HepG2 (cell line): ENCODE data around the gene RBBP8NL. TPM values are rescaled to one million over a fixed set of nuclear protein-coding genes. Genes with fewer than 3 reads are reported as not detected.

Source experiments
- ERF ChIP-seq: IDR thresholded peaks from 2 replicates; pipeline ENCODE4 v1.6.1; 2018; ENCODE audit warnings: missing biosample characterization, missing genetic modification reagents
- NR2F2 ChIP-seq: IDR thresholded peaks from 2 replicates; pipeline ENCODE4 v1.6.1; 2012; ENCODE audit warnings: low read depth, inconsistent platforms, borderline replicate concordance
- RNF2 ChIP-seq: fragments of 450-650 bp; conservative IDR thresholded peaks from 2 replicates; pipeline ENCODE4 v1.6.1; 2016; ENCODE audit warnings: low read depth
- SALL1 ChIP-seq: sonication (generic); formaldehyde crosslinking; IDR thresholded peaks from 2 replicates; pipeline ENCODE4 v1.8.0; 2022; ENCODE audit warnings: mild to moderate bottlenecking, missing genetic modification reagents
- SETDB1 ChIP-seq: sonication (generic); formaldehyde crosslinking; IDR thresholded peaks from 2 replicates; pipeline ENCODE4 v1.5.1; 2020; ENCODE audit warnings: missing genetic modification reagents, mild to moderate bottlenecking, borderline replicate concordance
- SP5 ChIP-seq: IDR thresholded peaks from 2 replicates; pipeline ENCODE4 v1.6.1; 2016; ENCODE audit warnings: low read depth, borderline replicate concordance
- TSC22D2 ChIP-seq: sonication (generic); formaldehyde crosslinking; IDR thresholded peaks from 2 replicates; pipeline ENCODE4 v1.5.1; 2020; ENCODE audit warnings: missing genetic modification reagents, mild to moderate bottlenecking, borderline replicate concordance
- ZC3H13 ChIP-seq: sonication (generic); formaldehyde crosslinking; IDR thresholded peaks from 2 replicates; pipeline ENCODE4 v1.8.1; 2023; ENCODE audit warnings: mild to moderate bottlenecking, missing genetic modification reagents, moderate library complexity
- ZNF3 ChIP-seq: IDR thresholded peaks from 2 replicates; pipeline ENCODE4 v1.7.0; 2017; ENCODE audit warnings: inconsistent platforms
- ZNF430 ChIP-seq: sonication (generic); formaldehyde crosslinking; IDR thresholded peaks from 2 replicates; pipeline ENCODE4 v1.9.0; 2021; ENCODE audit warnings: mild to moderate bottlenecking, missing genetic modification reagents
- ZNF44 ChIP-seq: sonication (generic); formaldehyde crosslinking; IDR thresholded peaks from 2 replicates; pipeline ENCODE4 v1.5.1; 2020; ENCODE audit warnings: mild to moderate bottlenecking, missing genetic modification reagents
- ZNF460 ChIP-seq: sonication (generic); formaldehyde crosslinking; IDR thresholded peaks from 2 replicates; pipeline ENCODE4 v1.5.1; 2020; ENCODE audit warnings: missing genetic modification reagents, mild to moderate bottlenecking, borderline replicate concordance
- ZNF607 ChIP-seq: sonication (generic); formaldehyde crosslinking; IDR thresholded peaks from 2 replicates; pipeline ENCODE4 v1.5.1; 2020; ENCODE audit warnings: missing genetic modification reagents, mild to moderate bottlenecking, borderline replicate concordance
- ZNF691 ChIP-seq: sonication (generic); formaldehyde crosslinking; IDR thresholded peaks from 2 replicates; pipeline ENCODE4 v1.4.0; 2020; ENCODE audit warnings: missing genetic modification reagents, low read depth, mild to moderate bottlenecking, borderline replicate concordance
- ZNF775 ChIP-seq: sonication (generic); formaldehyde crosslinking; IDR thresholded peaks from 2 replicates; pipeline ENCODE4 v1.4.0; 2020; ENCODE audit warnings: missing genetic modification reagents, mild to moderate bottlenecking, moderate library complexity, borderline replicate concordance
- ZUFSP ChIP-seq: sonication (generic); formaldehyde crosslinking; IDR thresholded peaks from 2 replicates; pipeline ENCODE4 v1.9.0; 2021; ENCODE audit warnings: missing genetic modification reagents, mild to moderate bottlenecking, borderline replicate concordance
- polyA plus RNA-seq, 8 experiments: library from polyadenylated mRNA; depleted of rRNA in 3 of 8; stranded (reverse) in 7 of 8; unstranded in 1 of 8; fragments of >200 nt; fragmentation: Illumina TruSeq in 4 of 8; extraction: Trizol in 4 of 8; gene quantifications; 2 replicates each; pipeline versions ENCODE4 v1.2.1 to v1.2.3, GENCODE V29; 2011 to 2016; ENCODE audit warnings: low read depth in 4 of 8, missing spikeins in 1 of 8, mixed read lengths in 1 of 8; ENCODE audit not compliant: insufficient read depth in 1 of 8
- total RNA-seq, 5 experiments: library from RNA; depleted of rRNA; stranded (reverse); fragments of >200 nt; fragmentation: Illumina TruSeq; extraction: Trizol; gene quantifications; 2 replicates each; pipeline ENCODE4 v1.2.3, GENCODE V29; 2016; ENCODE audit warnings: low read depth in 1 of 5
- TF ChIP-seq, protein P1 (sequence below): sonication (generic); formaldehyde crosslinking; IDR thresholded peaks from 2 replicates; pipeline ENCODE4 v1.4.0; 2020; ENCODE audit warnings: missing genetic modification reagents, borderline replicate concordance
- TF ChIP-seq, protein P2 (sequence below): IDR thresholded peaks from 2 replicates; pipeline ENCODE4 v1.6.1; 2016; ENCODE audit warnings: low read depth, borderline replicate concordance
- TF ChIP-seq, protein P3 (sequence below): sonication (generic); formaldehyde crosslinking; IDR thresholded peaks from 2 replicates; pipeline ENCODE4 v1.4.0; 2020; ENCODE audit warnings: mild to moderate bottlenecking, low read depth, missing genetic modification reagents
- TF ChIP-seq, protein P4 (sequence below): sonication (generic); formaldehyde crosslinking; IDR thresholded peaks from 2 replicates; pipeline ENCODE4 v1.8.1; 2023; ENCODE audit warnings: missing genetic modification reagents, inconsistent platforms, borderline replicate concordance

Gene RBBP8NL
- total and polyA plus RNA-seq, 2 of the 13 experiments (the other 11 are each of a cell fraction or from before 2014, with no cell fraction given): 0.69 to 0.86 TPM

DNA sequence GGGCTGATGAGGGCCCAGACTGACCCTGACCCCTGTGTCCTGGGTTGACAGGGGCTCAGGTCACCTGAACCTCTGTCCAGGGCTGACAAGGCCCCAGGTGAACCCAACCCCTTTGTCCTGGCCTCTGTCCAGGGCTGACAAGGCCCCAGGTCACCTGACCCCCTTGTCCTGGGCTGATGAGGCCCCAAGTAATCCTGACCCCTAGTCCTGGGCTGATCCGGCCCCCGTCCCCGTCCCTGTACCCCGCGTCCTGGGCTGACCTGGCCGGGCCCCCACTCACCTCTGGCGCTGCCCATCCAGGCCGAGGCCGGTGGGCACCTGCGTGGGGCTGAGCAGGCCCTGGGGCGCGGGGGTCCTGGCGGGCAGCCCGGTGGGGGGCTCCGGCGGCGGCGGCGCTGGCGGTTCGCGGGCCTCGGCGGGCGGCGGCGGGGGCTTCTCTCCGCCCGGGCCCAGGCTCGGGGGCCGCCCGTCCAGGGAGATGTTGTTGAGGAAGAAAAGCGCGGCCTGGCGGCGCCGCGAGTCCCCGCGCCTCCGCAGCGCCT, 20.6 kb downstream of the RBBP8NL start (continued):
- TF ChIP-seq, protein P1, sequence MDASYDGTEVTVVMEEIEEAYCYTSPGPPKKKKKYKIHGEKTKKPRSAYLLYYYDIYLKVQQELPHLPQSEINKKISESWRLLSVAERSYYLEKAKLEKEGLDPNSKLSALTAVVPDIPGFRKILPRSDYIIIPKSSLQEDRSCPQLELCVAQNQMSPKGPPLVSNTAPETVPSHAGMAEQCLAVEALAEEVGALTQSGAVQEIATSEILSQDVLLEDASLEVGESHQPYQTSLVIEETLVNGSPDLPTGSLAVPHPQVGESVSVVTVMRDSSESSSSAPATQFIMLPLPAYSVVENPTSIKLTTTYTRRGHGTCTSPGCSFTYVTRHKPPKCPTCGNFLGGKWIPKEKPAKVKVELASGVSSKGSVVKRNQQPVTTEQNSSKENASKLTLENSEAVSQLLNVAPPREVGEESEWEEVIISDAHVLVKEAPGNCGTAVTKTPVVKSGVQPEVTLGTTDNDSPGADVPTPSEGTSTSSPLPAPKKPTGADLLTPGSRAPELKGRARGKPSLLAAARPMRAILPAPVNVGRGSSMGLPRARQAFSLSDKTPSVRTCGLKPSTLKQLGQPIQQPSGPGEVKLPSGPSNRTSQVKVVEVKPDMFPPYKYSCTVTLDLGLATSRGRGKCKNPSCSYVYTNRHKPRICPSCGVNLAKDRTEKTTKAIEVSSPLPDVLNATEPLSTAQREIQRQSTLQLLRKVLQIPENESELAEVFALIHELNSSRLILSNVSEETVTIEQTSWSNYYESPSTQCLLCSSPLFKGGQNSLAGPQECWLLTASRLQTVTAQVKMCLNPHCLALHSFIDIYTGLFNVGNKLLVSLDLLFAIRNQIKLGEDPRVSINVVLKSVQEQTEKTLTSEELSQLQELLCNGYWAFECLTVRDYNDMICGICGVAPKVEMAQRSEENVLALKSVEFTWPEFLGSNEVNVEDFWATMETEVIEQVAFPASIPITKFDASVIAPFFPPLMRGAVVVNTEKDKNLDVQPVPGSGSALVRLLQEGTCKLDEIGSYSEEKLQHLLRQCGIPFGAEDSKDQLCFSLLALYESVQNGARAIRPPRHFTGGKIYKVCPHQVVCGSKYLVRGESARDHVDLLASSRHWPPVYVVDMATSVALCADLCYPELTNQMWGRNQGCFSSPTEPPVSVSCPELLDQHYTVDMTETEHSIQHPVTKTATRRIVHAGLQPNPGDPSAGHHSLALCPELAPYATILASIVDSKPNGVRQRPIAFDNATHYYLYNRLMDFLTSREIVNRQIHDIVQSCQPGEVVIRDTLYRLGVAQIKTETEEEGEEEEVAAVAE: no peak
- TF ChIP-seq, protein P2, sequence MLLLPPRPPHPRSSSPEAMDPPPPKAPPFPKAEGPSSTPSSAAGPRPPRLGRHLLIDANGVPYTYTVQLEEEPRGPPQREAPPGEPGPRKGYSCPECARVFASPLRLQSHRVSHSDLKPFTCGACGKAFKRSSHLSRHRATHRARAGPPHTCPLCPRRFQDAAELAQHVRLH (CRISPR knock-in tag): no peak
- TF ChIP-seq ZNF430 (CRISPR knock-in tag): no peak
- TF ChIP-seq, protein P3, sequence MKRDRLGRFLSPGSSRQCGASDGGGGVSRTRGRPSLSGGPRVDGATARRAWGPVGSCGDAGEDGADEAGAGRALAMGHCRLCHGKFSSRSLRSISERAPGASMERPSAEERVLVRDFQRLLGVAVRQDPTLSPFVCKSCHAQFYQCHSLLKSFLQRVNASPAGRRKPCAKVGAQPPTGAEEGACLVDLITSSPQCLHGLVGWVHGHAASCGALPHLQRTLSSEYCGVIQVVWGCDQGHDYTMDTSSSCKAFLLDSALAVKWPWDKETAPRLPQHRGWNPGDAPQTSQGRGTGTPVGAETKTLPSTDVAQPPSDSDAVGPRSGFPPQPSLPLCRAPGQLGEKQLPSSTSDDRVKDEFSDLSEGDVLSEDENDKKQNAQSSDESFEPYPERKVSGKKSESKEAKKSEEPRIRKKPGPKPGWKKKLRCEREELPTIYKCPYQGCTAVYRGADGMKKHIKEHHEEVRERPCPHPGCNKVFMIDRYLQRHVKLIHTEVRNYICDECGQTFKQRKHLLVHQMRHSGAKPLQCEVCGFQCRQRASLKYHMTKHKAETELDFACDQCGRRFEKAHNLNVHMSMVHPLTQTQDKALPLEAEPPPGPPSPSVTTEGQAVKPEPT (CRISPR knock-in tag): no peak
- TF ChIP-seq, protein P4, sequence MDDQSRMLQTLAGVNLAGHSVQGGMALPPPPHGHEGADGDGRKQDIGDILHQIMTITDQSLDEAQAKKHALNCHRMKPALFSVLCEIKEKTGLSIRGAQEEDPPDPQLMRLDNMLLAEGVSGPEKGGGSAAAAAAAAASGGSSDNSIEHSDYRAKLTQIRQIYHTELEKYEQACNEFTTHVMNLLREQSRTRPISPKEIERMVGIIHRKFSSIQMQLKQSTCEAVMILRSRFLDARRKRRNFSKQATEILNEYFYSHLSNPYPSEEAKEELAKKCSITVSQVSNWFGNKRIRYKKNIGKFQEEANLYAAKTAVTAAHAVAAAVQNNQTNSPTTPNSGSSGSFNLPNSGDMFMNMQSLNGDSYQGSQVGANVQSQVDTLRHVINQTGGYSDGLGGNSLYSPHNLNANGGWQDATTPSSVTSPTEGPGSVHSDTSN (CRISPR knock-in tag): no peak
- no peak for TF ChIP-seq ZUFSP (CRISPR knock-in tag)
- no peak for TF ChIP-seq ZNF607 (CRISPR knock-in tag)
- TF ChIP-seq ZNF44 (CRISPR knock-in tag): 0 out of 2 replicates have a peak, but pooled peaks have one; percentile 61
- 0 out of 2 replicates have a peak, but pooled peaks have one; percentile 13 for TF ChIP-seq SALL1
- no peak for TF ChIP-seq RNF2
- TF ChIP-seq ZC3H13 (CRISPR knock-in tag): no peak
- TF ChIP-seq ZNF775: no peak
- no peak for TF ChIP-seq ERF
- TF ChIP-seq ZNF691 (CRISPR knock-in tag): no peak
- TF ChIP-seq TSC22D2 (CRISPR knock-in tag): no peak
- peak; percentile 50; the same call in 1 of the 2 replicates for TF ChIP-seq SP5 (CRISPR knock-in tag)
- no peak for TF ChIP-seq SETDB1 (CRISPR knock-in tag)
- TF ChIP-seq NR2F2: peak; percentile 90; the same call in 1 of the 2 replicates
- TF ChIP-seq ZNF460 (CRISPR knock-in tag): no peak
- no peak for TF ChIP-seq ZNF3
